HCEC 1CT (cell line): Measurements from ENCODE around the gene ICAM4.
"Not testable (repeated sequence)": the region's sequence is repeated elsewhere in the genome, so short reads cannot be mapped to it uniquely, and the experiment has no call there.

Source experiments
- DNase-seq: peaks from one replicate; pipeline ENCODE4 v3.0.0-alpha.2; 2017

Gene ICAM4, protein sequence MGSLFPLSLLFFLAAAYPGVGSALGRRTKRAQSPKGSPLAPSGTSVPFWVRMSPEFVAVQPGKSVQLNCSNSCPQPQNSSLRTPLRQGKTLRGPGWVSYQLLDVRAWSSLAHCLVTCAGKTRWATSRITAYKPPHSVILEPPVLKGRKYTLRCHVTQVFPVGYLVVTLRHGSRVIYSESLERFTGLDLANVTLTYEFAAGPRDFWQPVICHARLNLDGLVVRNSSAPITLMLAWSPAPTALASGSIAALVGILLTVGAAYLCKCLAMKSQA

GRCh38 chr19:10286803-10287737 is at the start of gene ICAM4:
Gene ICAM4, plus strand, starts transcription at chr19:10286955. Its CDS starts 58 bp downstream, at chr19:10287013.
- DNase-seq = no peak

GRCh38 chr19:10237702-10238101 is 49.1 kb upstream of the ICAM4 start:
- no peak for DNase-seq

DNA sequence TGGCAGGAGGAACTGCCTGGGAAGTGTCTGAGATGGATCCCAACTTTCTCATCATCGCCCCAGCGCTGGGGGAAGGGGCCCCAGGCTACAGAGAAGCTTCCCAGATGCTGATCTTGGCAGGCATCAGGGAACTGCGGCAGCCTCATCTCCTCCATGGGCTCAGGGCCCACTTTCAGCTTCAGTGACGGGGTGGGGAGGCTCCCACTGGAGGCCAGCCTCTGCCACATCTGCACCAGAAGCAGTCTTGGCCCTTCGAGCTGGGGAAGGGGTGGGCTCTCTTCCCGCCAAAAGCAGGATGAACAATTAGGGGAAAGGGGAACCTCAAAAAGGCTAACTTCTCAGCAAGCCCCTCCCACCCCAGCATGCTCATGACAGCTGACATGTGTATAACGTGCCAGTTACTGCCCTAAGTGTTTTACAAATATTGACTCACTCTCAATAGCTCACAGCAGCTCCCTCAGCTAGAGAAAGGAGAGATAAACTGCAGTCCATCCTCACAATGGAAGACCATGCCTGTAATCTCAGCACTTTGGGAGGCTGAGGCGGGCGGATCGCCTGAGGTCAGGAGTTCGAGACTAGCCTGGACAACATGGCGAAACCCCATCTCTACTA is 48.5 kb upstream of the ICAM4 start:
- peak; percentile 67 for DNase-seq

- not testable (repeated sequence) for DNase-seq
Observed at GRCh38 chr19:10241826-10242449, 44.8 kb upstream of the ICAM4 start.

- no peak for DNase-seq
Observed at GRCh38 chr19:10243606-10244005, 43.1 kb upstream of the ICAM4 start.

DNA sequence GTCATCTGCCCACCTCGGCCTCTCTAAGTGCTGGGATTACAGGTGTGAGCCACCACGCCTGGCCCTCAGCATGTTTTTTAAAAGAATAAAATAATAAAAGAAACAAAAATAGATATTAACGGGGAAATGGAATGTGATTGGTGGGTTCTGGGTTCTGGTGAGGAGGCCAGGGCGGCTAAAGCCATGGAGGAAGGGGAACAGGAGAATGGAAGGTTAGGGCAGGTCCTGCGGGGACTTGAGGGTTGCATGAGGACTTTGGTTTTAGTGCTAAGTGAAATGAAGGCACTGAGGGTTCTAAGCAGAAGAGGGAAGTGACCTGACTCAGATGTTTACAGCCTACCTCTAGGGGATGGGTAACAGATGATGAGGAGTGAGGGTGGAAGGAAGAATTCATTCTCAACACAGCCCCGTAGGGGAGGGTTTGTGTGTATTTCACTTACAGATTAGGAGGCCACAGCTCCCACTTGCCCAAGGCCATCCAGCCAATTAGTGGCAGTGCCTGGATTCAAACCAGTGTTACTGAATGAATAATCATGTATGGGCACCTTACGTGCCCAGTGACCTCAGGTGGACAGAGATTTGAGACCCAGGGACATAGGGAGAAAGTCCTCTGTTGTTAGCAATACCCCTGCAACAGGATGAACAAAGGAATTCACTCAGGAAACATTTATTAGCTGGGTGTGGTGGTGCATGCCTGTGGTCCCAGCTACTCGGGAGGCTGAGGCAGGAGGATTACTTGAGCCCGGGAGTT is 41.4 kb upstream of the ICAM4 start:
- no peak for DNase-seq

GRCh38 chr19:10246511-10246910 is 40.2 kb upstream of the ICAM4 start:
- no peak for DNase-seq

DNA sequence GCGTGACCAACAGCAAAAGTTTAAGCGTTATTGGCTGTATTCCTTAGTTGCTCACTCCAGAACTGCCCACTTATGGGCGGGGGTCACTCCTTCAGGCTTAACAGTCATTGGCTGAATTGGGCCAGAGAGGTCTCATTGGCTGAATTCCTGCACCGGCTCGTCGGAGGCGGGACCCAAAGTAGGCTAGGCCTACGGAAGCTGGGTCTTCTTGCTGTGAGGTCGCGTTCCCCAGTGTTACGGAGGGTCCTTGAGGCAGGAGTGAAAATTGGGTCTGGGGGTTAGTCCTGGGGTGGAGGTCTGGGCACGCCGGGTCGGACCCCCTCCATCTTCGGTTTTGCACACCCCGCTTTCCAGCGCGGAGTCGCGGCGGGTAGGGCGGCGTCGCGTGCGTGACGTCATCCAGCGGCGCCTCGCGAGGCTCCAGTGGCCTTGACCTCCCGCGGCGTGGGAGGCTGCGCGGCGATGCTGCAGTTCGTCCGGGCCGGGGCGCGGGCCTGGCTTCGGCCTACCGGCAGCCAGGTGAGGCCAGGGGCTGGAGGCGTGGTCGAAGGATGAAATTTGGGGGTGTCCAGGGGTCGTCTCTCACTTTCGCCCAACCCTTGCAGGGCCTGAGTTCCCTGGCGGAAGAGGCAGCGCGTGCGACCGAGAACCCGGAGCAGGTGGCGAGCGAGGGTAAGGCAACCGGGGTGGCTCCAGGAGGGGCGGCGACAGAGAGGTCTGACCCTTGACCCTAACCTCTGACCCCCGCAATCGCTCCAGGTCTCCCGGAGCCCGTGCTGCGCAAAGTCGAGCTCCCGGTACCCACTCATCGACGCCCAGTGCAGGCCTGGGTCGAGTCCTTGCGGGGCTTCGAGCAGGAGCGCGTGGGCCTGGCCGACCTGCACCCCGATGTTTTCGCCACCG is 34.7 kb upstream of the ICAM4 start, which contains the start of gene MRPL4:
TSS of gene MRPL4 (plus strand) at position 423 of the 903 bp plus-strand sequence. CDS start at position 463, 40 bp downstream.
- DNase-seq = peak; percentile 99

DNA sequence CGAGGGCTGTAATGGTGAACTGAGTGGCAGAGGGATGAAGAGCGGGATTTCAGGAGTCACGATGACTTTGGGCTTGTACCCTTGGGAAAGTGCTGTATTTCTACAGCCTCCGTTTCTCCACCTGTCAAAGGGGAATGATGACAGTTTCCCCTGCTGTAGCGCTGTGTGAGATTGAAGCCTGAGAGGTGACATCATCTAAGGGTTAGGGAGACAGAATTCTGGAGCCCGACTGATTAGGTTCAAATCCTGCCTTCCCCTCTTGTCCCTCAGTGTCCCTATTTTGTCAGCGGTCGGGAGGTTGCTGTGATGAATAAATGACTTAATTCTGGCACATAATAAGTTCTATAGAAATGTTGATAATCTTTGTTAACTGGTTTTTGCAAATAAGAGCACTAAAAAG is 34.0 kb upstream of the ICAM4 start:
- DNase-seq = no peak

- no peak for DNase-seq
Observed at GRCh38 chr19:10254244-10254643, 32.5 kb upstream of the ICAM4 start.

DNA sequence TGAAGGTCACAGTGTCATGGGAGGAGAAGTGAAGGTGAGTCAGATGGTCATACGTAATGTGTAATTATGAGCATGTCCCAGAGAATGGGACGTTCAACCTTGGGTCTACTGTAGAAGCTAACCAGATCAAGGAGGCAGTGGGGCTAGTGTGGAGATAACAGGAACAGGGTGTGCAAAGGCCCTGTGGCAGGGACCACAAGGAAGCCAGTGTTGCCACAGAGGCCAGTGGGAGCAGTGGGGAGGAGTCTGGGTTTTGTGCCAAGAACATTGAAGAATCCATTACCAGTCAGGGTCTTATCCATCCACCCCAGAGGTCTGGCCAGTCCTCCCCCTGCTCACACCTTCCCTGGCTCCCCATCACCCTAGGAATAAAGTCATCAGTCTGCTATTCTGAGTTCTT is 31.4 kb upstream of the ICAM4 start:
- no peak for DNase-seq

DNA sequence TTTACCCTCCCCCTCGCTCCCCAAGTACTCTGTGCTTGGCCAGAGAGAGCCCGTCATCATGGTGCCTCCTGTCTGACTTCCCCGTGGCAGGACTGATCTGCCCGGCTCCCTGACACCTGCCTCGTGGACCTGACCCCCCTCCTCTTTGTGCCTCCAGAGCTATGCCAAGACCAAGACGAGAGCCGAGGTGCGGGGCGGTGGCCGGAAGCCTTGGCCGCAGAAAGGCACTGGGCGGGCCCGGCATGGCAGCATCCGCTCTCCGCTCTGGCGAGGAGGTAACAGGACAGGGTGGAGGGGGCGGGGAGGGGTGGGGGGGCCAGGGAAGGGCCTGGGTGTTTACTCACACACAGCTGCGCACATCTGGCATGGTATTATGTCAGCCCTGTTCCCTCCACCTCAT is 30.2 kb upstream of the ICAM4 start:
- DNase-seq = no peak

DNA sequence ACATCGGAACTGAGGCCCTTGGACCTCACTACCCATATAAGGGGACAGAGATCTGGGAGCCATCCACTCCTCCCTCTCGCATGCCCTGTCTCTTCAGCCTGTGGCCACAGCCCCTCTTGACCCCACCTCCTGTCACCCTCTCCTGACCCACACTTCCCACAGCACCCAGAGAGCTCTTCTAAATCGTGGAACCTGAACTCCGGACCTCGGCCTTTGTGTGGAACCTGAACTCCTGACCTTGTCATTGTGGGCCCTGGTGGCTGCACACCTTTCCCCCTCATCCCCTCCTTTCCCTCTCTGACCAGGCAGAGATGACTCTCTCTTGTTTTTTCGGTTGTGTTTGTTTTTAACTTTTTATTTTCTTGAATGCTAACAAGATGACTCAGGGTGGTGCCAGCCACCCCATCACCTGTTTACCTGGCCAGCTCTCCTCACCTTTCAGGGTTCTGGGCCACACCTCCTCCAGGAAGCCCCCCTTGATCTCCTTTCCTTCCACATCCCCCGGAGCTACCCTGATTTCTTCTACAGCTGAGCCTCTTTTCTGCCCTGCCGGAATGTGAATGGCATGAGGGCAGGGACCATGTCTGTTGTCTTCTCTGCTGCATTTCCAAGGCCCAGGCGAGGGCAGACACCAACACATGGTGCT is 29.7 kb upstream of the ICAM4 start:
- DNase-seq = no peak

DNA sequence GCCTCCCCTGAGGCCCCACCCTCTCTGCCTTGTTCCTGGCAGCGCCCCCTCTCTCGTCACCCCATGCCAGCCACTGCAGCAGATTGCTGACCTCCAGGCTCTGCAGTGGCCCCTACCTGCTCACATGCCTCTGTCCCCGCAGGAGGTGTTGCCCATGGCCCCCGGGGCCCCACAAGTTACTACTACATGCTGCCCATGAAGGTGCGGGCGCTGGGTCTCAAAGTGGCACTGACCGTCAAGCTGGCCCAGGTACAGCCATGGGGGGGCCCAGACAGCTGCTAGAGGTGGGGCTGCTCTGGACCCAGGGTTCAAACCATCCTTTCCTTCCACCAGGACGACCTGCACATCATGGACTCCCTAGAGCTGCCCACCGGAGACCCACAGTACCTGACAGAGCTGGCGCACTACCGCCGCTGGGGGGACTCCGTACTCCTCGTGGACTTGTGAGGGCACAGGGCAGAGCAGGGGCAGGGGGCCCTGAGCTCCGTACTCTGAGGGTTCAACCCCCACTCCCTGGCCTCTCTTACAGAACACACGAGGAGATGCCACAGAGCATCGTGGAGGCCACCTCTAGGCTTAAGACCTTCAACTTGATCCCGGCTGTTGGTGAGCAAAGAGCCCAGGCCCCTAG is 28.6 kb upstream of the ICAM4 start:
- DNase-seq = no peak

DNA sequence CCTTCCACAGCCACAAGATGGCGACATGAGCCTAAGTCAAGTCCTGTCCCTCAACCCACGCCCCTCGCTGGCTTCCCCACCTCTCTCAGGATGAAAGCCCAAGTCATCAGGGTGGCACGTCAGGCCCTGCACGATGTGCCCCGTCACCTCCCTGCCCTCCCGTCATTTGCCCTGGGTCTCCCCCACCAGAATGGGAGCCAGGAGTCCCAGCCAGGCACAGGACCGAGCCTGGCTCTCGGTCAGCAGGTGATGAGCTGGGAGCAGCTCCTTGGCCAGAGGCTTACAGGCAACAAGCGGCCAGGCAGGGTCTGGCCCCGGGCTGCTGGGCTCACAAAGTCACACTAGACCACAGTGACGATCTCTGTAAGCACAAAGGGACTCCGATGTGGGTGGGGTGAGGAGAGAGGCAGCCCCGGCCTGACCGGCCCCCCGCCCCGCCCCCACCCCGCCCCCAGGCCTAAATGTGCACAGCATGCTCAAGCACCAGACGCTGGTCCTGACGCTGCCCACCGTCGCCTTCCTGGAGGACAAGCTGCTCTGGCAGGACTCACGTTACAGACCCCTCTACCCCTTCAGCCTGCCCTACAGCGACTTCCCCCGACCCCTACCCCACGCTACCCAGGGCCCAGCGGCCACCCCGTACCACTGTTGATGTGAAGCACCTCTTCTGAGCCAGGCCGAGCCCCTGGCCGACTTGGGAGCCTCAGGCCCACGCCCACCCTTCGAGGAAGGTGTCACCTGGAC is 27.4 kb upstream of the ICAM4 start:
- peak; percentile 61 for DNase-seq

- DNase-seq = no peak
Observed at GRCh38 chr19:10260141-10260584, 26.6 kb upstream of the ICAM4 start.

- DNase-seq = no peak
Observed at GRCh38 chr19:10262771-10263170, 24.0 kb upstream of the ICAM4 start.

DNA sequence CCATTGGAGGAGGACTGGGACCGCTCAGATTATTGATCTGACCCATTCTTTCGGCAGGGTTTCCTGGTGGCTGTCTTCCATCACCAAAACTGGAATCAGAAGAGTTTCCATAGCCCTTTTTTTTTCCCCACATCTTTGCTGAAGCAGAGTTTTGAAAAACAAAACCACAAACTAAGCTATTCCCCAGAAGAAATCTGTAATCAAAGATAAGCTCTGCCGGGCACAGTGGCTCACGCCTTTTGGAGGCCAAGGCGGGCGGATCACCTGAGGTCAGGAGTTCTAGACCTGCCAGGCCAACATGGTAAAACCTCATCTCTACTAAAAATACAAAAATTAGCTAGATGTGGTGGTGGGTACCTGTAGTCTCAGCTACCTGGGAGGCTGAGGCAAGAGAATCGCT is 20.0 kb upstream of the ICAM4 start:
- no peak for DNase-seq

DNA sequence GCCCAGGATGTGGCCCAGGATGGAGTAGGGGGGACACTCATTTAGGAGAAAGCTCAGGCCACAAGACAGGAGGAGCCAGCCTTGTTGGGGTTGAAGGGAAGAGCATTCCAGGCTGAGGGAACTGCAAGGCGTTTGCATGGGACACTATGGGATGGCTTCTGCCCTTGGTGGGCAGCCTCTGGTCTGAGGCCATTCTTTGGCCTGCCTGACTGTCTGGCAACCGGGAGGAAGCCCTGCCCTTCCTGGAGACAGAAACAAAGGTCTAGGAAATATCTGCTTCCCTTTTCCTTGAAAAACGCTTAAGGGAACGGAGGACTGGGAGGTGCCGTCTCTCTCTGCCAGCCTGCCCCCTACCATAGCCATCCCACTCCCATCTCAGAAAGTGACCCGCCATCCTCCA is 18.7 kb upstream of the ICAM4 start:
- no peak for DNase-seq
